Measurements from ENCODE around the gene COQ9.

DNA sequence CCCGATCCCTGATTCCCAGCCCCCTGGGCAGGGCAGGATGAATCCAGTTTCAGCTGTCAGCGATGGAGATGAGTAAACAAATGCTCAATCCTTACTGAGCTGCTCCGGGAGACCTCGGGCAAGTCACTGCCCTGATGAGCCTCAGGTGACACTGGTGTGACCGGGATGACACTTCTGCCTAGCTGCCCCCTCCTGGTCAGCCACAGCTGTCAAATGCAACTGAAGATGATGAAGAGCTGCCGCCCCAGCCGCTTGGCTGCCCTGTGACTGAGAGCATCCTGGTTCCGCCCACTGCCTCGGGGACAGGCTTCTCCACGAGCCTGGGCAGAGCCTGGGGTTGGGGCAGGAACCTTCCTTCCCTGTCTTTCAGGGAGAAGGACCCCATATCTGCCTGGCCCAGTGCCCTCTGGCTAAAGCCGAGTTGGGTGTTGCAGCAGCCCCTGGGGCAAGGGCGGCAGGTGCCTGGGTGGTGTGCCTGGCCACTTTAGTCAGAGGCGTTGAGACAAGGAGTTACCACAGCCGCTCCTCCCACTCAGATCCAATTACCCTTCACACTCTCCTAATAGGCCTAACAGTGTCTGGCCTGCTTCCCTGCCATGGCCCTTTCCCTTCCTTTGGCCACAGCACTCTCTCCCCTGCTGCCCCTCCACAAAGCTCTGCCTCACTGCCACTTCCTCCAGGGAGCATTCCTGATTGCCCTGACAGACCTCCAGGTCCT is 37.2 kb upstream of the COQ9 start:
- TF ChIP-seq YY1 (IDR thresholded peaks at IDR 0.05; ENCODE audit: insufficient read depth, insufficient read length) (no peak), ZNF274 (IDR thresholded peaks at IDR 0.05; ENCODE audit: low read depth, low read length) (no peak), SUZ12 (IDR thresholded peaks at IDR 0.05; ENCODE audit: extremely low read depth, insufficient read depth, insufficient read length) (no peak)

Data from NT2/D1 (cell line).